Fibroblast of skin of back (primary cell): Measurements from ENCODE around the gene ZBTB44. TPM values are rescaled to one million over a fixed set of nuclear protein-coding genes. Genes with fewer than 3 reads are reported as not detected.
"Not testable (repeated sequence)": the region's sequence is repeated elsewhere in the genome, so short reads cannot be mapped to it uniquely, and the experiment has no call there.

ENCODE experiments used
- DNase-seq: peaks from one replicate; pipeline ENCODE4 v3.0.0-alpha.2; 2013
- polyA plus RNA-seq, 2 experiments: library from polyadenylated mRNA; unstranded; fragments of 120-200 nt; gene quantifications; one replicate each; pipeline ENCODE4 v1.2.1, GENCODE V29; 2013; ENCODE audit not compliant: insufficient read length in 2 of 2

The ZBTB44 gene, protein sequence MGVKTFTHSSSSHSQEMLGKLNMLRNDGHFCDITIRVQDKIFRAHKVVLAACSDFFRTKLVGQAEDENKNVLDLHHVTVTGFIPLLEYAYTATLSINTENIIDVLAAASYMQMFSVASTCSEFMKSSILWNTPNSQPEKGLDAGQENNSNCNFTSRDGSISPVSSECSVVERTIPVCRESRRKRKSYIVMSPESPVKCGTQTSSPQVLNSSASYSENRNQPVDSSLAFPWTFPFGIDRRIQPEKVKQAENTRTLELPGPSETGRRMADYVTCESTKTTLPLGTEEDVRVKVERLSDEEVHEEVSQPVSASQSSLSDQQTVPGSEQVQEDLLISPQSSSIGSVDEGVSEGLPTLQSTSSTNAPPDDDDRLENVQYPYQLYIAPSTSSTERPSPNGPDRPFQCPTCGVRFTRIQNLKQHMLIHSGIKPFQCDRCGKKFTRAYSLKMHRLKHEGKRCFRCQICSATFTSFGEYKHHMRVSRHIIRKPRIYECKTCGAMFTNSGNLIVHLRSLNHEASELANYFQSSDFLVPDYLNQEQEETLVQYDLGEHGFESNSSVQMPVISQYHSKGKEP
- polyA plus RNA-seq (2013, experiment 1 of 2; ENCODE audit: insufficient read length): 9.5 TPM
- 10.5 TPM for polyA plus RNA-seq (2013, experiment 2 of 2; ENCODE audit: insufficient read length)

DNA sequence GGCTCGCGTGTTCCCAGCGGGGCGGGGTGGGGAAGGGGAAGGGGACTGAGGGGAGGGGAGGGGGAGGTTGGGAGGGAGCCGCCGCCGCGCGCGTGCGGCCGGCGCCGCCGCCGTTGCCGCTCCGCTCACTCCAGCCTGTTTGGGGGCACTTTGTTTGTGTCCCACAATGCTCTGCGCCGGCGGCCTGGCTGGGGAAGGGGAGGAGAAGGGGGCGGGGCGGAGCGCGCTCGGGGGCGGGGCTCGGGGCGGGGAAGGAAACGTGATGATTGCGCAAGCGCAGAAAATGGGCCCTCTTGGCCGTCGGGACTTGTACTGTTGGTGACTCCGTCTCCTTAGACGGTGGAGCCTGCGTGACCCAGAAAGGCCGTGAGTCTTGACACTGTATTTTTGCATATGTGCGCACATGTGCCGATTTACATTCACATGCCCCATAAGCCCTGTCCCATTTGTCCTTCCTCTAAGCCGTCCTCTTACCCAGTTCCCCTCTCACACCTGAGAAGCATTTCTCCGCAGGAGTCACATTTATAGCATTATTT is at the start of gene ZBTB44:
ZBTB44 (minus strand) TSS at position 168 of the 536 bp plus-strand sequence. CDS start 53,044 bp downstream, outside the sequence.
- DNase-seq: peak; percentile 89

DNA sequence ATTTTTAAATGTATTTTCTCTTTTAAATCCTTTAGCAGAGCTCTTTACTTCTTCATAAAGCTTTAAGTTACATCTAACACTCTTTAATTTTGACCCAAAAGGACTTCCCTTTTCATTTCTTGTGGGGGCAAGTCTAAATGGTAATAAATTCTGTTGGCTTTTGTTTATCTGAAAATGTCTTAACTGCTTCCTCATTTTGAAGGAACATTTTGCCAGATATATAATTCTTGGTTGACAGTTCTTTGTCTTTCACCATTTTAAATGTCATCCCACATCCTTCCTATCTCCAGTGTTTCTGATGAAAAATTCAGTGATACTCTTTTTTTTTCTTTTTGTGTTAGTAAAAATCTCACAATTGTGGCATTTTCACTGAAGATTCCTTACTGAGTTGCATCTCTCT is 44.7 kb upstream of the ZBTB44 start:
- no peak for DNase-seq

DNA sequence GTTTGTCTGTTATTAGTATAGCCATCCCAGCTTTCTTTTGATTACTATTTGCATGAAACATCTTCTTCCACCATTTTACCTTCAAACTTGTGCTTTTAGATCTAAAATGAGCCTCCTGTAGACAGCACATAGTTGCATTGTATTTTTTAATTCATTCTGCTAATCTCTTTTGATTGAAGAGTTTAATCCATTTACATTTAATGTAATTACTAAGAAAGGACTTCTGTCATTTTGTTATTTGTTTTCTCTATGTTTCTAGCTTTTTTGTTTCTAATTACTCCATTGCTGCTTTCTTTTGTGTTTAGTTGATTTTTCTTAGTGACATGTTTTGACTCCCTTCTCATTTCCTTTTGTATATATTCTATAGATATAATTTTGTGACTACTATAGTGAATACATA is 43.7 kb upstream of the ZBTB44 start:
- no peak for DNase-seq

GRCh38 chr11:130347261-130347660 is 32.5 kb upstream of the ZBTB44 start:
- DNase-seq: no peak

DNA sequence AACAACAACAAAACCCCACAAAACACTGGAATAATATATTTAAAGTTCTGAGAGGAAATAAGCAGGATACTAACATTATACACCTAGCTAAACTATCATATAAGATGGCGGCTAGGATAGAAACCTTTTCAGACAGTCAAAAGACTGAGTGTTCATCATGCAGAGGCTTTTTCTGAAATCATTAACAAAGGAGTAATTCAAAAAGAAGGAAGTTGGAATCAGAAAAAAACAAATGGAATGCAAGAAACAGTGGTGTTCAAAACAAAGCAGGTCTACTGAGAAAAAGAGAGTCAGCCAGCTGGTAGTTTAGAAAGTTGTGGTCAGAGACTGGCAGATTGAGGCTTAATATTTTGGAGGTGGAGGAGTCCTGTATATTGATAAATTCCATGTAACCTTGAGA is 30.1 kb upstream of the ZBTB44 start:
- no peak for DNase-seq

DNA sequence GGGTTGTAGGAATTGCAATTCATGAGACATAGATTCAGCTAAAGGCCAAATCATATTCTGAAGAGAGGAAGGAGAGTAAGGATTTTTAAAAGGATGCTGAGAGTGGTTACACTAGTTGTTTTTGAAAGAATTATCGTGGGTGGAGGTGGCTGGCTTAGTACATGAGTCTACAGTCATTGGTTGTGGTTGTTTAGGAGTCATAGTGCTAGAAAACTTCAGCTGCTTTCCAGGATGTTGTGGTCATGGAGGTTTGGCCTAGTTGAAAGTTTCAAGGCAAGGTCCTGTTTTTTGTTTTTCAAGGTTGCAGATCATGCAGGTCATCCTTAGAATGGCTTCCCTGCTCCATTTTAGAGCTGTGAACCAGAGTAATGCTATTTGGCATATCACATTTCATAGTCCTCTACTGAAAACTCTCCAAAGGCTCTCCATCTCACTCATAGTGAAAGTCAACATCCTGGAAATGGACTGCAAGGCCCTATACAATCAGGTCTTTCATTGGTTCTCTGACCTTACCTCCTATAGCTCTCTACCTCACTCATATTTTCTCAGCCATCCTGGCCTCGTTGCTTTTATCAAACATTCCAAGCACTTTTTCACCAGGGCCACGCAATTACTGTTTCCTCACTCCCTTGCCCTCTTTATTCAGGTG is 26.1 kb upstream of the ZBTB44 start:
- no peak for DNase-seq

DNA sequence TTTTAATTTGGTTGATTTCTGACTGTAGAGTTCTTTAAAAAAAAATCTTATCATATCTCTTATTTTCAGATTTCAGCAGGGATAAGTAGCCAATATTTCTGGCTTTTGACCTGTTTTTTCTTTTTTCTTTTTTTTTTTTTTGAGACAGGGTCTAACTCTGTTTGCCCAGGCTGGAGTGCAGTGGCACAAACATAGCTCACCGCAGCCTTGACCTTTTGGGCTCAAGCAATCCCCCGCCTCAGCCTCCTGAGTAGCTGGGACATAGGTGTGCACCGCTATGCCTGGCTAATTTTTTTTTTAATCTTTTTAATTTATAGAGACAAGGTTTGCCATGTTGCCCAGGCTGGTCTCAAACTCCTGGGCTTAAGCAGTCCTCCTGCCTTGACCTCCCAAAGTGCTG is 23.9 kb upstream of the ZBTB44 start:
- no peak for DNase-seq

- DNase-seq: no peak
These were observed 22.8 kb upstream of the ZBTB44 start for GRCh38 chr11:130337281-130338089.

DNA sequence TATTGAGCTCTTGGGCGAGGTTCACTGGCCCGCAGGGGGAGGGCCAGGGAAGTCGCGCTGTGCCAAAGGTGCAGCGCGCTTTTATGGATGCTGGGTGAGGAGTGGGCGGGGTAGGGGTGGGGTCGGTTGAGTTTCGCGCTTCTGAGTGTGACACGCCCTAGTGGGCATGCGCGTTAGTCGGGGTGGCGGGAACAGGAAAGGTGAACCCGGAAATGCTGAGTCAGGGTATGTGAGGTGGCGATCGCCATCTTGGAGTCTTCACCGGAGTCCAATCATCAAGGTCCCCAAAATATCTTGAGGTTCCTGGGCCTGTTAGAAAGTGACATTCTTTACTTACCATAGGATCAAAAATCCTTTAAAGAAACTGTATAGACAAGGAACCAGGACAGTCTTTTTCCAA is 16.7 kb upstream of the ZBTB44 start:
- not testable (repeated sequence) for DNase-seq

GRCh38 chr11:130330101-130330684 is 15.5 kb upstream of the ZBTB44 start:
- no peak for DNase-seq

DNA sequence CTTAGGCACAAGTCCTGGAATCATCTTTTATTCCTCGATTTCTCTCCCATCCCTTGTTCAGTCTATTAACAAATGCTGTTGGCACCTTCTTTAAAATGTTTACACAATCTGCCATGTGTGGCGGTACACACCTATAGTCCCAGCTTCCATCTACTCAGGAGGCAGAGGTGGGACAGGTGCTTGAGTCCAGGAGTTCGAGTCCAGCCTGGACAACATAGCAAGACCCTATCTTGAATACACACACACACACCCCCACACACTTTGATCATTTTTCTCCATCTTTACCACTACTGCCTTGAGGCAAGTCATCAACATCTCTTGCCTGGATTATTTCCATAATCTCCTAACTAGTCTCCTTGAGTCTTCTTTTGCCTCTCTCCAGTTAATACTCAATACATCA is 13.7 kb upstream of the ZBTB44 start:
- no peak for DNase-seq

DNA sequence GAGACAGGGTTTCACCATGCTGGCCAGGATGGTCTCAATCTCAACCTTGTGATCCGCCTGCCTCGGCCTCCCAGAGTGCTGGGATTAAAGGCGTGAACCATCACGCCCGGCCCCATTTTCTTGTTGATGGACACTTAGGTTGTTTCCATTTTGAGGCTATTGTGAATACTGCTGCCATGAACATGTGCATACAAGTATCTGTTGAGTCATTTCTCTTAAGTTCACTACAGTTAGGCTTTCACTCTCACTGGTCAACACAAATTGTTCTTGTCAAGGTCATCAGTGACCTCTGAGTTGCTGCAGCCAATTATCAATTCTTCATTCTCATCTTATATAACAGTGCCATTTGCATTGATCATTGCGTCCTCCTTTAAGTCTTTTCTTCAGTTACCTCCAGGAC is 13.0 kb upstream of the ZBTB44 start:
- DNase-seq: no peak

DNA sequence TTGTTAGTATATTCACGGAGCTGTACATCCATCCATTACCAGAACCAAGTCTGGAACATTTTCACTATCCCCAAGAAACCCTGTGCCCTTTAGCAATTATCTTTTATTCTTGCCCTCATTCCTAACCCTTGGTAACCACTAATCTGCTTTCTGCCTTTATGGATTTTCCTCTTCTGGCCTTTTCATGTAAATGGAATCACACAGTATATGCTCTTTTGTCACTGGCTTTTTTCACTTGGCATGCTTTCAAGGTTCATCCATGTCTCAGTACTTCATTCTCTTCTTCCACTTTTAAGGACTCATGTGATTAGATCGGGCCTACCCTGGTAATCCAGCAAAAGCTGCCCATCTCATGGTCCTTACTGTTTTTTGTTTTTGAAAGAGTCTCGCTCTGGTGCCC is 11.0 kb upstream of the ZBTB44 start:
- no peak for DNase-seq

- no peak for DNase-seq
These were observed 9.0 kb upstream of the ZBTB44 start for GRCh38 chr11:130323452-130324450.

- DNase-seq: no peak
These were observed 7.4 kb upstream of the ZBTB44 start for GRCh38 chr11:130322126-130322525.

DNA sequence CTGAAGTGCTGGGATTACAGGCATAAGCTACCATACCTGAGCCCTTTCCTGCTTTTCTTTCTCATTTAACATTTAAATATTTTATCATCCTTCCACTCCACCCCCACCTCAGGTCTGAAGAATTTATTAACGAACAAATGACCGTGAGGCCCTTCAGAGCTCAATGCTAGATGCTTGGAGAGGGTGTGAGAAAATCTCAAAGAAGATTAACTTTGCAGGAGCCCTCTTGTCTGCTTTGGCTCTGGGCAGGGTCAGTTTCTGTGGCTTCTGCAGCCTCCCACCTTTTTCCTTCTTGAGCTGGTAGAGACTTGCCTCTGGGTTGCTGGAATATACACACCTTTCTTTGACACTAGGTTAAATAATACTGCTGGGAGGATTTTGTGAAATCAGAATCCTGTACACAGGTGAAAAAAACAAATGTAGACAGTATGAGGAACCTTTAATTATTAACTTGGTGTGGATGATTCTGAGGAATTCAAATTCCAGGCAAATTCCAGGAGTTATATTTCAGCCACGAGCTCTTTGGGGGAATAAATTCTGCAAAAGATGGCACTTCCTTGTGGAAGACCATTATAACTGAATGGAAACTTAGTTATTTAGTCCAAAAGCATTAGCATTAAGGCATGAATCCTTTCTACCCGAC is 3.4 kb upstream of the ZBTB44 start:
- DNase-seq: no peak

DNA sequence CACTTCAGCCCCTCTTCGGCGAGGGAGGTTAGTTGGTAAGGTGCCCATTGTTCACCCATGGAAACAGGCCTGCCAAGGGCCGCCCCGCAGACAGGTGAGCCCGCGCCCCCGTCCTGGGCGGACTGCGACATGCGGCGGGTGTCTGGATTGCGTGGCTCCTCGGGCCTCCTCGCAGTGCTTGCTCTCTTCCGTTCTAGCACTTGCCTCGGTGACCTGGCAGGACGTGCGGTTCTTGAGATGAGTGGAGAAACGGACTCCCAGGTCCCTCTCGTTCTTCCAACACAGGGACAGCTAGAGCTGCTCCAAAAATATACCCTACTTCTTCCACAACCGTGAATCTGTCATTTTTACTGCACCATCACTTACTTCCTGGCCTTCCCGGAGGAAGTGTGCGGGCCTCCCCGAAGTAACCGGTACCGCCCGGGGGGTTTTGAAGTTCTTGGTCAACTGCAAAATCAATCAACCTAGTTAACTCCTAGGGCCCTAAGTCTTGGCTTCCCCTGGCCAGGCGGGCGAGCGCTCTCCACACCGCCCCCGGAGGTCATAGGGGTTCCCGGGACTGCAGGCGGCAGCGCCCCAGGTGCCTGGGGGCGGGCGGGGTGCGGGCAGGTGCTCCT is 745 bp upstream of the ZBTB44 start:
- no peak for DNase-seq

GRCh38 chr11:130314184-130314749 is 450 bp downstream of the ZBTB44 start:
- peak; percentile 62 for DNase-seq
